GM12865 (cell line): ENCODE data around the gene PRKN.

Experiments used
- DNase-seq: peaks from one replicate; pipeline ENCODE4 v3.0.0; 2010; ENCODE audit warnings: low read depth
- H3K4me3 ChIP-seq: 2 replicates; pipeline ENCODE4 v1.5.1; 2011; ENCODE audit warnings: mild to moderate bottlenecking, low read depth, low read length, control low read depth
- TF ChIP-seq, protein P1 (sequence below): IDR thresholded peaks from 2 replicates; pipeline ENCODE4 v1.5.1; 2011; ENCODE audit warnings: low read length, control low read depth, low read depth, inconsistent platforms; ENCODE audit not compliant: insufficient read depth; ENCODE audit errors: missing control alignments

PRKN gene

DNA sequence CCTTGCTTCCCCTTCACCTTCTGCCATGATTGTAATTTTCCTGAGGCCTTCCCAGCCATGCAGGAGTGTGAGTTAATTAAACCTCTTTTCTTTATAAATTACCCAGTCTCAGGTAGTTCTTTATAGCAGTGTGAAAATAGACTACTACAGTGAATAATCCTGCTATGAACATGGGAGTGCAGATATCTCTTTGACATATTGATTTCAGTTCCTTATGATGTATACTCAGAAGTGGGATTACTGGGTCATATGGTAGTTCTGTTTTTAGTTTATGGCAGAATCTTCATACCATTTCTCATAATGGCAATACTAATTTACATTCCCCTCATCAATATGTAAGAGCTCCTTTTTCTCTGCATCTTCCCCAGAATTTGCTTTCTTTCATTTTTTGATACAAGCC lies 26.2 kb upstream of the PRKN start:
- H3K4me3 ChIP-seq, result no peak overlapping the region
- no peak for DNase-seq
- TF ChIP-seq, protein P1, sequence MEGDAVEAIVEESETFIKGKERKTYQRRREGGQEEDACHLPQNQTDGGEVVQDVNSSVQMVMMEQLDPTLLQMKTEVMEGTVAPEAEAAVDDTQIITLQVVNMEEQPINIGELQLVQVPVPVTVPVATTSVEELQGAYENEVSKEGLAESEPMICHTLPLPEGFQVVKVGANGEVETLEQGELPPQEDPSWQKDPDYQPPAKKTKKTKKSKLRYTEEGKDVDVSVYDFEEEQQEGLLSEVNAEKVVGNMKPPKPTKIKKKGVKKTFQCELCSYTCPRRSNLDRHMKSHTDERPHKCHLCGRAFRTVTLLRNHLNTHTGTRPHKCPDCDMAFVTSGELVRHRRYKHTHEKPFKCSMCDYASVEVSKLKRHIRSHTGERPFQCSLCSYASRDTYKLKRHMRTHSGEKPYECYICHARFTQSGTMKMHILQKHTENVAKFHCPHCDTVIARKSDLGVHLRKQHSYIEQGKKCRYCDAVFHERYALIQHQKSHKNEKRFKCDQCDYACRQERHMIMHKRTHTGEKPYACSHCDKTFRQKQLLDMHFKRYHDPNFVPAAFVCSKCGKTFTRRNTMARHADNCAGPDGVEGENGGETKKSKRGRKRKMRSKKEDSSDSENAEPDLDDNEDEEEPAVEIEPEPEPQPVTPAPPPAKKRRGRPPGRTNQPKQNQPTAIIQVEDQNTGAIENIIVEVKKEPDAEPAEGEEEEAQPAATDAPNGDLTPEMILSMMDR, result no peak

DNA sequence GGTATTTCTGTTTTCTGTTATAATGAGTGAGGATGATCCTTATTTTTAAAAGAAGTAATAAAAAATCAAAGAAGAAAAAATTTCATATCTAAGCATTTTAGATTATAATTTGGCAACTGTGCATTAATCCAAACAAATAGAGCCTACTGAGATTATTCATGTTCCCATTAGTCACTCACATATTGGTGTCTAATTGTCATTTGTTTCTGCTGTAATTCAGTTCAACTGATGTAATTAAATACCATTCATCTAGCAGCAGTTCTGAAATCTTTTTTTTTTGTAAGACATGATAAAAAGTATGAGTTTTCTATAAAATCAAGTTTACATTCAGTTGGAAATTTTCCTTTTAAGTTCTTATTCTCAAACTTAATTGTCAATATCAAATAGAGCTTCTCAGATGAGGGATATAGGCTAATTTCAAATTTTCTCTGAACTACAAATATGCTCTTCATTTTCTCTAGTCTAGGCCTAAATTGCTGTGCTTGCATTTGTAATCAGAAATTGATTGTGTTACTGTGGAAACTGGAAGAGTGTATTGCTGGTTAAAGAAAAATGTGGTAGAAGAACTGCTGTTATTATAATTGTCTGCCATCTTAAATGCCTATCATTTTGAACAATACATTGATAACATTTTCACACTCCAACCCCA lies 23.8 kb upstream of the PRKN start:
- TF ChIP-seq, protein P1, result no peak
- DNase-seq, result no peak
- no peak overlapping the region for H3K4me3 ChIP-seq

DNA sequence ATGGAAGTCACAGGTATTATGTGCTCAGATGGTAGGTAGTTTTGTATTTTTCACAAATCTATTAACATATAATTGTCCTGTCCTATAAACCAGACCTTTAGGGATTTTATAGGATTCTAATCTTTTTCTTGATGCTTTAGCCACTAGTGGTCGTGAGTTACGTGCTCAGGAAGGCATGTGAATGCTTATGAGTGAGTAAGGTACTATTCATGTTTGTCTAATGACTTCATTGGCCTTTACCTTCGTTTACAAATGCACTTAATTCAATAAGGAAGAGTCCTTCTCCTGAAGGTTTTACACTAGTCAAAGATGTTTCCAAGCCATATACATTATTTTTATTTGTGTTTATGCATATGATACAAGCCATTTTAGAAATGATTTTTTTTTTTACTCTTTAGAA lies 23.2 kb upstream of the PRKN start:
- no peak overlapping the region for H3K4me3 ChIP-seq
- no peak for DNase-seq
- TF ChIP-seq, protein P1, result no peak

DNA sequence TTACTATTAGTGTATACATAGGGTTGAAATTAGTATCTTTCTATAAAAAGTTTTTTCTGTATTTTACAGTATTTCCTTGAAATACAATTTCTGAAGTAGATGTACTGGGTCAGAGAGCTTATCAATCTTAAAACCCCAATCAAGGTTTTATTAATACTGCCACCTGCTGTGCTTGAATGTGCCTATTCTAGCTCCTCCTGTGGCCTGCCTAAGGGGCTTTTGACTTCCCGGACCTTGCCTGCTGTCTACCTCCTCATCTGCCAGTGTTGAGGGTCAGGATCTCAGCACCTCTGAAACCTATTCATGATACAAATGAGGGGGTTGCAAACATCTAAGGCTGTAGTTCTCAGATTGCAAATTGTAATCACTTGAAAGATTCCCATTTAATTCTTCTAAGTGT lies 9.4 kb upstream of the PRKN start:
- TF ChIP-seq, protein P1, result no peak
- DNase-seq, result no peak
- no peak overlapping the region for H3K4me3 ChIP-seq

DNA sequence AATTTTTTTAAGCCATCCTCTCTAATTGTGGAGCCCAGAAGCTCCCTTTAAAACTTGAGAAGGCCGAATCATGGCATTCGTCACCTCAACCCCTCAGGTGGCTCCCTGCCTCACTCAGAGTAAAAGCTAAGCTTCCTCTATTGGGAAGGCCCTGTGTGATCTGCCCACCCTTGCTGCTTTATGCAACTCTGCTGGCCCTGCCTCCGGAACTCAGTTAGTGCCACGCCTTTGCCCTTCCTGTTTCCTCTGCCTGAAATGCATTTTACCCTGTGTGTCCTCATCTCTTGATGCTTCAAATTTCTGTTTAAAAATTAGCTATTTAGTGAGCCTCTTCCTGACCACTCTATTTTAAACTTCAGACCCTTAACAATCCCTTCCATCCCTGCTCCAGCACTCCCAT lies 5.9 kb upstream of the PRKN start:
- no peak for DNase-seq
- no peak overlapping the region for H3K4me3 ChIP-seq
- TF ChIP-seq, protein P1, result no peak

DNA sequence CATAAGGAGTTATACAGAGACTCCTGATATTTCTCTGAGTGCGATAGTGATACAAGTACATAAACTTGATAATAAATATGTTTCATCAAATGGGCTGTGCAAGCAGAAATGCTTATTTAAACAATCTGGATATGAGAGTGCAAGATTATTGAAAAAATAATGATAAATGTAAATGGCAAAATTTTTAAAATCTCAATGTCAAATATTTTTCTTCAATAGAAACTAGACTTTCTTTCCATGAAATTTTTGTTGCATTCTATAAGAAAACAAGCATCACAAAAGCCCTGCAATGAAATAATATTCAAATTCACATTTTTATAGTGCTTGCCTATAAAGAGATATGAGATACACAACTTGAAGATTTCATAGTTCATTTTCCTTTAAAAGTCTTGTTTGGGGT lies 2.9 kb upstream of the PRKN start:
- TF ChIP-seq, protein P1, result no peak
- H3K4me3 ChIP-seq, result no peak overlapping the region
- no peak for DNase-seq

DNA sequence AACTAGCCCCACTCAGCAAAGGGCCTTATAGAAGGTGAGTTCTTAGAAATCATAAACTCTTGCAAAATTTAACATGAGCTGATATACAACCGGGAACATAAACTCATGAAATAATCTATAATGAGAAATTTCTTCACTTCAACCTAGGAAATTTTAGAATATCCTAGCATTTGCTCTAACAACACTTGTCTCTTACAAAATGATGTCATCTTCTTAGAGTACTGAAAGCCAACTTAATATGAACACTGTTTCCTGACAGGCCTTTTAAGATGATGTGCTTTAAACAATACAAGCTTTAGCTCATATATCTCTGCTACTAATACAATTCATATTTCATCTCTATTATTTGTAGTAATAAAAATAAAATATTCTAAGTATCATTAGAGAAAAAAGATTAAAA lies 1.1 kb upstream of the PRKN start:
- no peak for DNase-seq
- TF ChIP-seq, protein P1, result no peak
- H3K4me3 ChIP-seq, result no peak overlapping the region
